ENCODE results near the gene LRP1. TPM values are rescaled to one million over a fixed set of nuclear protein-coding genes. Genes with fewer than 3 reads are reported as not detected.

LRP1 gene
- total RNA-seq, 1 donor from 2014 or later = 24.7 TPM

DNA sequence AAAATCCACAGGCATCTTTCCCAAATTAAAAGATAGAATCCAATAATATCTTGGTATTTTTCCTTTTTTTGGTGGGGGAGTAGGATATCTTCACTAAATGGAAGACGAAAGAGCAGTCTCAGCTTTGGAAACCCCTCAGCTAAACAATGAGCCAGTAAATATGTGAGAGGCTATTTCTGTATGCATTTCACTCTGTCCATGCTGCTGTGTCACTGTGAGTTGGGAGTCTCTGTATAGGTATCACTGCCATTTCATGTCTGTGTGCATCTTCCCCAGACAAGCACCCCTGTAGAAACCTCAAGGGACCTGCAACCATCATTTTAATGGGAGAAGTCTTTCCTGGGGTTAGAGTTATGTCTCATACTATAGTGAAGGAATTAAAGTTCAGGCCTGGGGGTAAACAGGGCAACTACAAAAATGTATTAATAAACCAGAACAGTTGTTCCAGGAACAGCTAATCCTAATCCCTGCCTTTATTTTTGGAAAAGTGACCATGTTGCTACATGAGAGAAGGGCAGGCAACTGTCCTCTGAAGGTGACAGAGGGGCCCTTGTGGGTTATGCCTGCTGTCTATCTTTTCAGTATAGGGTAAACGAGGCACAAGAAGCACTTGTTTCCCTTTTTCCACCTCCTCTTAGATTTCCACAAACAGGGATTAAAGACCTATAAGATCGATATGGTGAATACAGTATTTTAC lies 134.0 kb downstream of the LRP1 start:
- Mint-ChIP-seq H3K27ac (ENCODE audit: unreplicated experiment) (no peak overlapping the region), H3K4me3 (ENCODE audit: unreplicated experiment) (no peak overlapping the region), H3K9me3 (ENCODE audit: unreplicated experiment) (no peaks in the 10 kb centered on the region), H3K4me1 (ENCODE audit: unreplicated experiment) (peaks cover 8% of the 10 kb centered on the region), H3K36me3 (ENCODE audit: low read depth, unreplicated experiment) (peaks cover 9% of the 10 kb centered on the region), H3K27me3 (ENCODE audit: unreplicated experiment) (no peaks in the 10 kb centered on the region)
- TF ChIP-seq, protein P1, sequence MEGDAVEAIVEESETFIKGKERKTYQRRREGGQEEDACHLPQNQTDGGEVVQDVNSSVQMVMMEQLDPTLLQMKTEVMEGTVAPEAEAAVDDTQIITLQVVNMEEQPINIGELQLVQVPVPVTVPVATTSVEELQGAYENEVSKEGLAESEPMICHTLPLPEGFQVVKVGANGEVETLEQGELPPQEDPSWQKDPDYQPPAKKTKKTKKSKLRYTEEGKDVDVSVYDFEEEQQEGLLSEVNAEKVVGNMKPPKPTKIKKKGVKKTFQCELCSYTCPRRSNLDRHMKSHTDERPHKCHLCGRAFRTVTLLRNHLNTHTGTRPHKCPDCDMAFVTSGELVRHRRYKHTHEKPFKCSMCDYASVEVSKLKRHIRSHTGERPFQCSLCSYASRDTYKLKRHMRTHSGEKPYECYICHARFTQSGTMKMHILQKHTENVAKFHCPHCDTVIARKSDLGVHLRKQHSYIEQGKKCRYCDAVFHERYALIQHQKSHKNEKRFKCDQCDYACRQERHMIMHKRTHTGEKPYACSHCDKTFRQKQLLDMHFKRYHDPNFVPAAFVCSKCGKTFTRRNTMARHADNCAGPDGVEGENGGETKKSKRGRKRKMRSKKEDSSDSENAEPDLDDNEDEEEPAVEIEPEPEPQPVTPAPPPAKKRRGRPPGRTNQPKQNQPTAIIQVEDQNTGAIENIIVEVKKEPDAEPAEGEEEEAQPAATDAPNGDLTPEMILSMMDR (IDR thresholded peaks at IDR 0.05; ENCODE audit: unreplicated experiment) = no peak
- DNase-seq (ENCODE audit: low spot score) = no peak

Small RNAs within 50 kb of the gene (microRNA-seq; reads per million reads assigned to microRNA genes)
- gene MIR1228 (ENCODE audit: unreplicated experiment) = 6.5 reads per million, percentile 52 among the genes with 10 or more reads in this experiment

Other genes with a start within 250 kb of the LRP1 start
- gene SDR9C7, start 194.1 kb upstream of the LRP1 start, total RNA-seq (ENCODE audit: unreplicated experiment) = not detected
- gene RDH16, start 170.9 kb upstream of the LRP1 start, total RNA-seq (ENCODE audit: unreplicated experiment) = 0.82 TPM
- gene ZBTB39, start 121.9 kb upstream of the LRP1 start, total RNA-seq (ENCODE audit: unreplicated experiment) = 23.9 TPM
- 18.0 TPM for gene TAC3, start 112.0 kb upstream of the LRP1 start, total RNA-seq (ENCODE audit: unreplicated experiment)
- gene MYO1A, start 78.4 kb upstream of the LRP1 start, total RNA-seq (ENCODE audit: unreplicated experiment) = 0.36 TPM
- gene NEMP1, start 49.7 kb upstream of the LRP1 start, total RNA-seq (ENCODE audit: unreplicated experiment) = 17.6 TPM
- gene NAB2, start 39.4 kb upstream of the LRP1 start, total RNA-seq (ENCODE audit: unreplicated experiment) = 14.0 TPM
- 139 TPM for gene STAT6, start 17.1 kb upstream of the LRP1 start, total RNA-seq (ENCODE audit: unreplicated experiment)
- gene LRP1-AS, start 19.1 kb downstream of the LRP1 start, total RNA-seq (ENCODE audit: unreplicated experiment) = 0.46 TPM
- gene NXPH4, start 88.3 kb downstream of the LRP1 start, total RNA-seq (ENCODE audit: unreplicated experiment) = not detected
- 63.3 TPM for gene SHMT2, start 101.2 kb downstream of the LRP1 start, total RNA-seq (ENCODE audit: unreplicated experiment)
- gene STAC3, start 122.7 kb downstream of the LRP1 start, total RNA-seq (ENCODE audit: unreplicated experiment) = 3.3 TPM